PFSK-1 (cell line): ENCODE measurements around the gene TMEM270.

Experiments used
- FOXP2 ChIP-seq: optimal IDR thresholded peaks from 2 replicates; pipeline ENCODE3; 2011; ENCODE audit warnings: borderline replicate concordance, control low read depth, inconsistent platforms; ENCODE audit not compliant: insufficient read depth; ENCODE audit errors: extremely low read length, extremely low read depth
- POLR2AphosphoS5 ChIP-seq: IDR thresholded peaks from 2 replicates; pipeline ENCODE4 v1.6.1; 2012; ENCODE audit warnings: low read depth, mild to moderate bottlenecking, control low read depth, low read length, moderate library complexity
- SIN3A ChIP-seq: IDR thresholded peaks from 2 replicates; pipeline ENCODE4 v1.6.1; 2012; ENCODE audit warnings: mild to moderate bottlenecking, low read length, moderate library complexity, borderline replicate concordance; ENCODE audit not compliant: insufficient read depth
- TAF1 ChIP-seq: IDR thresholded peaks from 2 replicates; pipeline ENCODE4 v1.6.1; 2012; ENCODE audit warnings: low read length, control low read depth, borderline replicate concordance; ENCODE audit not compliant: insufficient read depth
- TF ChIP-seq, protein P1 (sequence below), 2 experiments: IDR thresholded peaks; 2 replicates each; pipeline versions ENCODE4 v1.6.1 to v1.8.0; 2011 to 2012; ENCODE audit warnings: low read depth in 2 of 2, low read length in 2 of 2, control low read depth in 1 of 2, inconsistent platforms in 1 of 2, mild to moderate bottlenecking in 1 of 2, moderate library complexity in 1 of 2; ENCODE audit not compliant: insufficient read depth in 1 of 2

Gene TMEM270

DNA sequence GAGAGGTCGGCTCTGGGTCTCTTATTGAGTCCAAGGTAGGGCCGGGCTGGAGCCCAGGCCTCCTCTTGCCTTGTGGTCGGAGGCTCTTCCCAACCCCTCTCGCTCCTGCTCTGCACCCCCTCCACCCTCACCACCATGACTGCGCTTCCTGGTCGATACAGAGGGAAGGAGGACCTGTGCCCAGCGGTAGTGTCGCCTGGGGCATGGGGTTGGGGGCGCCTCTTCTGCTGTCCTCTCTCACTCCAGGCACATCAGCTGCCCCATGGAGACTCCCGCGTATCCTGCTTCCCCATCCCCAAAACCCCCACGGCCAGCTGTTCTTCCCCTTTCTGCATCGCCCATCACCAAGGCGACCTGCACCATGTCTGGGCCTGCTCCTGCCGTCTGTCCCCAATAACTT is 44.4 kb downstream of the TMEM270 start:
- TF ChIP-seq TAF1 (no peak), FOXP2 (no peak), SIN3A (no peak), POLR2AphosphoS5 (no peak)
- TF ChIP-seq, protein P1, sequence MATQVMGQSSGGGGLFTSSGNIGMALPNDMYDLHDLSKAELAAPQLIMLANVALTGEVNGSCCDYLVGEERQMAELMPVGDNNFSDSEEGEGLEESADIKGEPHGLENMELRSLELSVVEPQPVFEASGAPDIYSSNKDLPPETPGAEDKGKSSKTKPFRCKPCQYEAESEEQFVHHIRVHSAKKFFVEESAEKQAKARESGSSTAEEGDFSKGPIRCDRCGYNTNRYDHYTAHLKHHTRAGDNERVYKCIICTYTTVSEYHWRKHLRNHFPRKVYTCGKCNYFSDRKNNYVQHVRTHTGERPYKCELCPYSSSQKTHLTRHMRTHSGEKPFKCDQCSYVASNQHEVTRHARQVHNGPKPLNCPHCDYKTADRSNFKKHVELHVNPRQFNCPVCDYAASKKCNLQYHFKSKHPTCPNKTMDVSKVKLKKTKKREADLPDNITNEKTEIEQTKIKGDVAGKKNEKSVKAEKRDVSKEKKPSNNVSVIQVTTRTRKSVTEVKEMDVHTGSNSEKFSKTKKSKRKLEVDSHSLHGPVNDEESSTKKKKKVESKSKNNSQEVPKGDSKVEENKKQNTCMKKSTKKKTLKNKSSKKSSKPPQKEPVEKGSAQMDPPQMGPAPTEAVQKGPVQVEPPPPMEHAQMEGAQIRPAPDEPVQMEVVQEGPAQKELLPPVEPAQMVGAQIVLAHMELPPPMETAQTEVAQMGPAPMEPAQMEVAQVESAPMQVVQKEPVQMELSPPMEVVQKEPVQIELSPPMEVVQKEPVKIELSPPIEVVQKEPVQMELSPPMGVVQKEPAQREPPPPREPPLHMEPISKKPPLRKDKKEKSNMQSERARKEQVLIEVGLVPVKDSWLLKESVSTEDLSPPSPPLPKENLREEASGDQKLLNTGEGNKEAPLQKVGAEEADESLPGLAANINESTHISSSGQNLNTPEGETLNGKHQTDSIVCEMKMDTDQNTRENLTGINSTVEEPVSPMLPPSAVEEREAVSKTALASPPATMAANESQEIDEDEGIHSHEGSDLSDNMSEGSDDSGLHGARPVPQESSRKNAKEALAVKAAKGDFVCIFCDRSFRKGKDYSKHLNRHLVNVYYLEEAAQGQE (IDR thresholded peaks at IDR 0.05; ENCODE audit: insufficient read depth in 1 of 2, low read depth in 2 of 2, low read length in 2 of 2), result no peak

DNA sequence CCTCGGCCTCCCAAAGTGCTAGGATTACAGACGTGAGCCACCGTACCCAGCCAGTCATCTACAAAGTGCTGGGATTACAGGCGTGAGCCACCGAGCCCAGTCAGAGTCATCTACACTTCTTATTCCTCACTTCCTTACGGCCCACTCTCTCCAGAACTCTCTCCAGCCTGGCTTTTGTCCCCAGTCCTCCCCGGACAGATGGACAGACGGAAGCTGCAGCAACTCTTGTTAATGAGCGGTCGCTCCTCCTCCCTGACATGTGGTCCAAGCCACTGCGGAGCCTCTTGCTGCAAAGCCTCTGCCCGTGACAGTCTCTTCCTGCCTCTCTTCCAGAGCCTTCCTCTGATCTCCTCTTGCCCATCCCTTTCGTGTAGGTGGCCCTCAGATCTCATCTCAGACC is 45.9 kb downstream of the TMEM270 start:
- no peak for TF ChIP-seq POLR2AphosphoS5
- TF ChIP-seq FOXP2, result no peak
- TF ChIP-seq SIN3A, result no peak
- TF ChIP-seq, protein P1 (IDR thresholded peaks at IDR 0.05; ENCODE audit: insufficient read depth in 1 of 2, low read depth in 2 of 2, low read length in 2 of 2), result no peak
- no peak for TF ChIP-seq TAF1

DNA sequence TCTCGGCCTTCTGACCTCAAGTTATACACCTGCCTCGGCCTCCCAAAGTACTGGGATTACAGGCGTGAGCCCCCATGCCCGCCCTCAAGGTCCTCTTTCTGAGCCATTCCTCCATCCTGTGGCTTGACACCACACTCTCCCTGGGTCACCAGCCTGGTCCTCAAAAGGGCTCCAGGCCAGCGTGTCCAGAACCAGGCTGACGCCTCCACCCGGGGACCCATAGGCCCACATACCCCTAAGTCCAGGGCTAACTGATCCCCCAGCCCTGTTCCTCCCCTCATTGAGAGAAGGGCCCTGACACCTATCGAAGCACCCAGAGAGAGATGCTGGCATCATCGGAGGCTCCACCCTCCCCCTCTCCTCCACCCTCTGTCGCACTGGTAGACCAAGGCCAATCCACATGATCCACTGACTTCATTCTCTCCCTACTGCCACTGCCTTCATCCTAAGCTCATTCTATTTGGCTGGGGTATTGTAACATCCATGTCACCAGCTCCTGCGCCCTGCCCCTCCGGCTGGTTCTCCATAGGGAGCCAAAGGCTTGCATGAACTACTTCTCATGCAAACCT is 46.7 kb downstream of the TMEM270 start:
- TF ChIP-seq TAF1, result no peak

DNA sequence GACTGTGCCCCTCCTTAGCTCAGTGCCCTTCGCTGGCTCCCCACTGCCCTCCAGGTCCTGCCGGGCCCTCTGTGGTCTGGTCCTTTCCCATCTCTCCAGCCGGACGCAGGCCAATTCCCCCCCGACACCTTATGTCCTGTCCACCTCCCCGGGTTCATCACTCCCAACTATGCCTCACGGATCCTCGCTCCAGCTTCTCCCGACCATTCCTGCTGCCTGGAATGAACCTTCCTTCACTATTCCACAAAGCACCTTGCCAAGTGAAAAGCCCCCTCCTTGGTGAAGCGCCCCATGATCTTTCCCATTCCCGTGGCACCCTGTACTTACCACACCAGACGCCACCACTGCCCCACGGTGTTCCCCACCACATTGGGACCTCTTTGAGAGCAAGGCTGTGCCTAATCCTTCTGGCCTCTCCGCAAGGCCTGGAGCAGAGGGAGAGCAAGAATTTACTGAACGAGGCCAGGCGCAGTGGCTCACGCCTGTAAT is 47.2 kb downstream of the TMEM270 start:
- TF ChIP-seq FOXP2 (no peak), SIN3A (no peak)

DNA sequence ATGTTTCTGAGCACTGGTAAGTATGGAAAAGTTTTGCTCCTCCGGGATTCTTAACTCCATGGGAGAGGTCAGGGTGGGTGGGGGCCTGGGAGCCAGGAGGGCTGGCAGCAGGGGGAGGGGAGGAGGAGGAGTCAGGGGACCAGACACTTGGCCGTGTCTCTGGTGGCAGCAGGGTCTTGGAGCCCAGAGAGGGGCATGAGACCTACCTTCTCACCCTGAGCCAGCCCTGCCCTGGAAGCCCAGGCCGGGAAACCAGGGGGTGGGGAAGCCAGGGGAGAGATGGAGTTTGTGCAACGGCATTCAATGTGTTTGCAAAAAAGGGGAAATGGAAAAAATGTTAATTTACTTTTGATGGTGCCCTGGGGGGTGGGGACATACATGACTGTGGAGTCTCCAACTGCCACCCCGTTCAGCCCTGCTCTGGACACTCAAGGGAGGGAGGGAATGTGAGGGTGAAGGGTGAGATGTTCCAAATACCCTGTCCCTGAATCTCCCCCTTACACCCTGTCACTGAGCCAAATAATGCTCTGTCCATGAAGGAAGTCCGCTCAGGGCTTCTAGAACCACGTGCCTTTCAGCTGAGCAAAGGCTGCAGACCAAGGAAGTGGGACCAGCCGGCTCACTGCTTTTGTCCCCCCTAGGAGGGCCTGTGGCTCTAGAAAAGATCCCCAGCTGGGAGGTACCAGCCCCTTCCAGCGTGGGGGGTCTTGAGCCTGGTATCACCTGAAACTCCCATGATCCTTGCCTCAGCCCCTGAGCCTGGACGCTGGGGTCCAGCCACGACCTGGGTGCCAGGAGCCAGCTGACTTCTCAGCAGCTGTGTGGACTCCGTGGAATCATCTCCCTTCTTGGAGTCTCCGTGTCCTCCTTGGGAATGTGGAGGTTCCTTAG is 48.3 kb downstream of the TMEM270 start:
- TF ChIP-seq TAF1 (no peak), FOXP2 (no peak), SIN3A (no peak), POLR2AphosphoS5 (no peak)
- TF ChIP-seq, protein P1 (IDR thresholded peaks at IDR 0.05; ENCODE audit: insufficient read depth in 1 of 2, low read depth in 2 of 2, low read length in 2 of 2), result no peak

DNA sequence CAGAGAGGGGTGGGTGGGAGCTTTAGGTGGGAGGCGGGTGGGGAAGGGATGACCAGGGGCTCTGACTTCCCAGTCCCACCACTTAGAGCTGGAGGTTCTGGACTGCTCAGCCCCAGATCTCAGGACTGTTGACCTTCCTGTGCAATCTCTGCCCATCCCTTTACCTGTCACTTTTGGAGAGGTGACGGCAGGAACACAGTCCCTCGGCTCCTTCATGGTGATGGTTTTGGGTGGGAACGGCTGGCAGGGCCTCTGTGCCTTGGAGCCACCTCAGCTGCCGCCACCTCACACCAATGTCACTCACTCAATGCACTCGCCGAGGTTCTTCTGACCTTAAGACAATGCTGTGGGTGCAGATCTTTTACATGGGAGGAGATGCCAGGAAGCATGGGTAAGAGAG is 49.0 kb downstream of the TMEM270 start:
- TF ChIP-seq, protein P1 (IDR thresholded peaks at IDR 0.05; ENCODE audit: insufficient read depth in 1 of 2, low read depth in 2 of 2, low read length in 2 of 2), result no peak
- no peak for TF ChIP-seq TAF1
- TF ChIP-seq POLR2AphosphoS5, result no peak
- TF ChIP-seq FOXP2, result no peak
- TF ChIP-seq SIN3A, result no peak
